Osteoblast (primary cell): ENCODE measurements around the gene NXPH4. TPM values are rescaled to one million over a fixed set of nuclear protein-coding genes. Genes with fewer than 3 reads are reported as not detected.

Source experiments
- DNase-seq: peaks from one replicate; pipeline ENCODE4 v3.0.0; 2011; ENCODE audit warnings: low spot score, mixed read lengths; ENCODE audit not compliant: insufficient read length; ENCODE audit errors: missing footprints
- H2AFZ ChIP-seq: 2 replicates; pipeline ENCODE4 v1.6.0; 2011; ENCODE audit warnings: mild to moderate bottlenecking, low read length
- H3K27ac ChIP-seq: 2 replicates; pipeline ENCODE4 v1.5.1; 2011; ENCODE audit warnings: mild to moderate bottlenecking, low read depth, low read length, moderate library complexity
- H3K27me3 ChIP-seq: 2 replicates; pipeline ENCODE4 v1.6.0; 2012; ENCODE audit warnings: mild to moderate bottlenecking, control low read depth, inconsistent platforms, low read length, moderate library complexity; ENCODE audit not compliant: insufficient read depth
- H3K36me3 ChIP-seq: 2 replicates; pipeline ENCODE4 v1.5.1; 2011; ENCODE audit warnings: mild to moderate bottlenecking, low read length, control low read depth, moderate library complexity; ENCODE audit not compliant: insufficient read depth
- H3K4me1 ChIP-seq: 2 replicates; pipeline ENCODE4 v1.5.1; 2011; ENCODE audit warnings: mild to moderate bottlenecking, low read length, control low read depth, moderate library complexity; ENCODE audit not compliant: insufficient read depth
- H3K4me2 ChIP-seq: 2 replicates; pipeline ENCODE4 v1.6.0; 2011; ENCODE audit warnings: mild to moderate bottlenecking, low read length; ENCODE audit not compliant: insufficient read depth
- H3K4me3 ChIP-seq: fragments of 200-600 bp; sonication (generic); 3 replicates; pipeline ENCODE4 v1.5.1; 2012; ENCODE audit warnings: mild to moderate bottlenecking, low read length, inconsistent platforms; ENCODE audit not compliant: insufficient read depth
- H3K79me2 ChIP-seq: 2 replicates; pipeline ENCODE4 v1.6.0; 2012; ENCODE audit warnings: mild to moderate bottlenecking, low read length, control low read depth, inconsistent platforms; ENCODE audit not compliant: insufficient read depth
- H3K9me3 ChIP-seq: 2 replicates; pipeline ENCODE4 v1.5.1; 2011; ENCODE audit warnings: low read depth, low read length, control low read depth
- H4K20me1 ChIP-seq: 2 replicates; pipeline ENCODE4 v1.6.0; 2012; ENCODE audit warnings: mild to moderate bottlenecking, low read length, control low read depth; ENCODE audit not compliant: insufficient read depth
- CTCF ChIP-seq: IDR thresholded peaks from 2 replicates; pipeline ENCODE4 v1.5.1; 2011; ENCODE audit warnings: mild to moderate bottlenecking, low read depth, low read length, moderate library complexity; ENCODE audit errors: extremely low read depth
- total RNA-seq: library from RNA; depleted of rRNA; stranded (reverse); fragments of >200 nt; gene quantifications from 2 replicates; pipeline ENCODE4 v1.2.3, GENCODE V29; 2012

NXPH4 gene
- total RNA-seq, 1 donor: 1.1 TPM

GRCh38 chr12:57235728-57236131 is 19.1 kb downstream of the NXPH4 start:
- Histone ChIP-seq H3K27ac (peak overlapping the region; percentile 72), H3K36me3 (peaks cover 37% of the 10 kb centered on the region), H3K27me3 (peaks cover 14% of the 10 kb centered on the region), H3K79me2 (peaks cover 26% of the 10 kb centered on the region), H3K4me2 (no peak overlapping the region), H4K20me1 (peaks cover 39% of the 10 kb centered on the region), H3K9me3 (no peaks in the 10 kb centered on the region), H3K4me3 (no peak overlapping the region), H3K4me1 (peaks cover 55% of the 10 kb centered on the region), H2AFZ (no peak overlapping the region)
- TF ChIP-seq CTCF: no peak
- DNase-seq: no peak

GRCh38 chr12:57236201-57236924 is 19.8 kb downstream of the NXPH4 start:
- Histone ChIP-seq H3K4me1 (peaks cover 50% of the 10 kb centered on the region), H4K20me1 (peaks cover 33% of the 10 kb centered on the region), H3K36me3 (peaks cover 35% of the 10 kb centered on the region), H3K79me2 (peaks cover 19% of the 10 kb centered on the region), H2AFZ (no peak overlapping the region), H3K4me3 (no peak overlapping the region), H3K27me3 (peaks cover 21% of the 10 kb centered on the region), H3K9me3 (no peaks in the 10 kb centered on the region), H3K4me2 (no peak overlapping the region), H3K27ac (no peak overlapping the region)
- no peak for TF ChIP-seq CTCF
- DNase-seq: peak; percentile 78

GRCh38 chr12:57236925-57237595 is 20.5 kb downstream of the NXPH4 start:
- Histone ChIP-seq H3K4me2 (no peak overlapping the region), H3K9me3 (no peaks in the 10 kb centered on the region), H3K4me3 (no peak overlapping the region), H4K20me1 (peaks cover 28% of the 10 kb centered on the region), H3K36me3 (peaks cover 28% of the 10 kb centered on the region), H3K79me2 (peaks cover 12% of the 10 kb centered on the region), H2AFZ (no peak overlapping the region), H3K27me3 (peaks cover 28% of the 10 kb centered on the region), H3K27ac (no peak overlapping the region), H3K4me1 (peaks cover 43% of the 10 kb centered on the region)
- no peak for TF ChIP-seq CTCF
- DNase-seq: peak; percentile 89

GRCh38 chr12:57237596-57237931 is 21.0 kb downstream of the NXPH4 start:
- no peak overlapping the region for H3K4me2 ChIP-seq
- peaks cover 43% of the 10 kb centered on the region for H3K4me1 ChIP-seq
- peaks cover 24% of the 10 kb centered on the region for H4K20me1 ChIP-seq
- H2AFZ ChIP-seq: no peak overlapping the region
- H3K27ac ChIP-seq: no peak overlapping the region
- H3K27me3 ChIP-seq: peaks cover 33% of the 10 kb centered on the region
- no peak overlapping the region for H3K4me3 ChIP-seq
- H3K79me2 ChIP-seq: peaks cover 8% of the 10 kb centered on the region
- no peak for TF ChIP-seq CTCF
- no peak for DNase-seq
- no peaks in the 10 kb centered on the region for H3K9me3 ChIP-seq
- peaks cover 23% of the 10 kb centered on the region for H3K36me3 ChIP-seq
